Panc1 (cell line): ENCODE results near the gene R3HDM4. TPM values are rescaled to one million over a fixed set of nuclear protein-coding genes. Genes with fewer than 3 reads are reported as not detected.

ENCODE experiments used
- ATAC-seq: fragments of 200-7000 bp; cut with Tn5 transposase; 2 replicates; pipeline ENCODE4 v1.9.1; 2020; ENCODE audit warnings: mild to moderate bottlenecking, moderate library complexity
- BruUV-seq: library from RNA; stranded (reverse); fragments of 400-500 nt; replicated peaks from 2 replicates; lab custom pipeline; 2021; lab: Mats Ljungman, UMichigan
- CTCF ChIA-PET: fragments of 300-600 bp; sonication (Branson Sonifier 250); formaldehyde crosslinking; loops from one replicate; lab custom pipeline; 2022; ENCODE audit warnings: antibody characterized with exemption; lab: Charles Lee
- POLR2A ChIA-PET: fragments of 300-600 bp; sonication (Branson Sonifier 250); formaldehyde crosslinking; loops from one replicate; lab custom pipeline; 2022; ENCODE audit warnings: antibody characterized with exemption; lab: Charles Lee
- DNase-seq: peaks from one replicate; pipeline ENCODE4 v3.0.0-alpha.2; 2010; ENCODE audit warnings: low read depth, low spot score
- H3K27ac ChIP-seq: 2 replicates; pipeline ENCODE4 v1.5.1; 2011; ENCODE audit warnings: mild to moderate bottlenecking, low read length, inconsistent platforms
- H3K27me3 ChIP-seq: fragments of 200-500 bp; sonication (Bioruptor generic); 2 replicates; pipeline ENCODE4 v1.6.0; 2014; ENCODE audit warnings: low read length, inconsistent platforms; ENCODE audit not compliant: control insufficient read depth, insufficient read depth
- H3K36me3 ChIP-seq: fragments of 200-500 bp; sonication (Bioruptor generic); 2 replicates; pipeline ENCODE4 v1.5.1; 2014; ENCODE audit warnings: inconsistent platforms, mild to moderate bottlenecking, low read length, moderate library complexity; ENCODE audit not compliant: control insufficient read depth, insufficient read depth
- H3K4me1 ChIP-seq: 2 replicates; pipeline ENCODE4 v1.5.1; 2011; ENCODE audit warnings: inconsistent platforms, mild to moderate bottlenecking, low read length, moderate library complexity; ENCODE audit not compliant: control insufficient read depth, insufficient read depth
- H3K4me3 ChIP-seq, 2 experiments: 2 replicates each; pipeline ENCODE4 v1.5.1; 2011 to 2012; ENCODE audit warnings: low read depth in 2 of 2, low read length in 2 of 2, mild to moderate bottlenecking in 2 of 2, inconsistent platforms in 1 of 2, moderate library complexity in 1 of 2
- H3K9me3 ChIP-seq: fragments of 200-500 bp; sonication (Bioruptor generic); 2 replicates; pipeline ENCODE4 v1.5.1; 2014; ENCODE audit warnings: low read depth, mild to moderate bottlenecking, inconsistent platforms, low read length, moderate library complexity; ENCODE audit not compliant: control insufficient read depth, insufficient read depth
- CTCF ChIP-seq: fragments of 450-650 bp; IDR thresholded peaks from 2 replicates; pipeline ENCODE4 v1.5.1; 2017; ENCODE audit warnings: mild to moderate bottlenecking
- POLR2AphosphoS5 ChIP-seq: IDR thresholded peaks from 2 replicates; pipeline ENCODE4 v1.6.1; 2012; ENCODE audit warnings: mild to moderate bottlenecking, low read depth, low read length, moderate library complexity
- SIN3A ChIP-seq: IDR thresholded peaks from 2 replicates; pipeline ENCODE4 v1.6.1; 2012; ENCODE audit warnings: low read depth, mild to moderate bottlenecking, low read length, moderate library complexity, borderline replicate concordance; ENCODE audit not compliant: insufficient read depth
- TCF7L2 ChIP-seq: IDR thresholded peaks from 2 replicates; pipeline ENCODE4 v1.6.1; 2011; ENCODE audit warnings: mild to moderate bottlenecking, low read depth, low read length, inconsistent platforms
- in situ Hi-C: cut with HindIII; loops from 2 replicates; pipeline ENCODE4 v1.10.0; 2016; ENCODE audit warnings: low sequenced_read_pairs, low pct_unique_long_range_greater_than_20kb
- intact Hi-C: fragments of 100-400 bp; cut with micrococcal nuclease; formaldehyde crosslinking; loops from one replicate; pipeline ENCODE4 v1.10.0; 2022; ENCODE audit not compliant: unreplicated experiment
- total RNA-seq: library from RNA; stranded (reverse); gene quantifications from one replicate; pipeline ENCODE4 v1.2.1, GENCODE V29; 2021; ENCODE audit not compliant: unreplicated experiment
- TF ChIP-seq, protein P1 (sequence below), 2 experiments: IDR thresholded peaks; 2 replicates each; pipeline ENCODE4 v1.6.1; 2011 to 2012; ENCODE audit warnings: low read depth in 2 of 2, control low read depth in 1 of 2, low read length in 1 of 2, mild to moderate bottlenecking in 1 of 2, moderate library complexity in 1 of 2; ENCODE audit not compliant: insufficient read depth in 1 of 2

Gene R3HDM4
- total RNA-seq, 1 experiment from 2014 or later = 43.5 TPM

- intact Hi-C loops (no loop called here), in situ Hi-C loops (no loop called here)
- no peak for TF ChIP-seq SIN3A
- no peak for TF ChIP-seq POLR2AphosphoS5
- no peak for TF ChIP-seq CTCF
- TF ChIP-seq, protein P1, sequence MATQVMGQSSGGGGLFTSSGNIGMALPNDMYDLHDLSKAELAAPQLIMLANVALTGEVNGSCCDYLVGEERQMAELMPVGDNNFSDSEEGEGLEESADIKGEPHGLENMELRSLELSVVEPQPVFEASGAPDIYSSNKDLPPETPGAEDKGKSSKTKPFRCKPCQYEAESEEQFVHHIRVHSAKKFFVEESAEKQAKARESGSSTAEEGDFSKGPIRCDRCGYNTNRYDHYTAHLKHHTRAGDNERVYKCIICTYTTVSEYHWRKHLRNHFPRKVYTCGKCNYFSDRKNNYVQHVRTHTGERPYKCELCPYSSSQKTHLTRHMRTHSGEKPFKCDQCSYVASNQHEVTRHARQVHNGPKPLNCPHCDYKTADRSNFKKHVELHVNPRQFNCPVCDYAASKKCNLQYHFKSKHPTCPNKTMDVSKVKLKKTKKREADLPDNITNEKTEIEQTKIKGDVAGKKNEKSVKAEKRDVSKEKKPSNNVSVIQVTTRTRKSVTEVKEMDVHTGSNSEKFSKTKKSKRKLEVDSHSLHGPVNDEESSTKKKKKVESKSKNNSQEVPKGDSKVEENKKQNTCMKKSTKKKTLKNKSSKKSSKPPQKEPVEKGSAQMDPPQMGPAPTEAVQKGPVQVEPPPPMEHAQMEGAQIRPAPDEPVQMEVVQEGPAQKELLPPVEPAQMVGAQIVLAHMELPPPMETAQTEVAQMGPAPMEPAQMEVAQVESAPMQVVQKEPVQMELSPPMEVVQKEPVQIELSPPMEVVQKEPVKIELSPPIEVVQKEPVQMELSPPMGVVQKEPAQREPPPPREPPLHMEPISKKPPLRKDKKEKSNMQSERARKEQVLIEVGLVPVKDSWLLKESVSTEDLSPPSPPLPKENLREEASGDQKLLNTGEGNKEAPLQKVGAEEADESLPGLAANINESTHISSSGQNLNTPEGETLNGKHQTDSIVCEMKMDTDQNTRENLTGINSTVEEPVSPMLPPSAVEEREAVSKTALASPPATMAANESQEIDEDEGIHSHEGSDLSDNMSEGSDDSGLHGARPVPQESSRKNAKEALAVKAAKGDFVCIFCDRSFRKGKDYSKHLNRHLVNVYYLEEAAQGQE (IDR thresholded peaks at IDR 0.05; ENCODE audit: insufficient read depth in 1 of 2, low read depth in 2 of 2, low read length in 1 of 2) = no peak
- no peak for TF ChIP-seq TCF7L2
- H3K27ac ChIP-seq = no peak overlapping the region
- no peak for ATAC-seq
- H3K36me3 ChIP-seq = no peaks in the 10 kb centered on the region
- H3K4me1 ChIP-seq = peaks cover 15% of the 10 kb centered on the region
- DNase-seq = no peak
- no peaks in the 10 kb centered on the region for H3K27me3 ChIP-seq
- no TSS peak for BruUV-seq
- ChIA-PET POLR2A (no interaction called here), CTCF (no interaction called here)
- H3K9me3 ChIP-seq = no peaks in the 10 kb centered on the region
- no peak overlapping the region for H3K4me3 ChIP-seq
Observed at GRCh38 chr19:960601-960938, 47.6 kb upstream of the R3HDM4 start.

- no peaks in the 10 kb centered on the region for H3K27me3 ChIP-seq
- BruUV-seq = no TSS peak
- H3K27ac ChIP-seq = no peak overlapping the region
- ATAC-seq = no peak
- H3K4me3 ChIP-seq = no peak overlapping the region
- no peak for TF ChIP-seq TCF7L2
- no peak for TF ChIP-seq SIN3A
- TF ChIP-seq, protein P1 (IDR thresholded peaks at IDR 0.05; ENCODE audit: insufficient read depth in 1 of 2, low read depth in 2 of 2, low read length in 1 of 2) = no peak
- no peak for TF ChIP-seq POLR2AphosphoS5
- no peak for TF ChIP-seq CTCF
- DNase-seq = no peak
- ChIA-PET POLR2A (no interaction called here), CTCF (interaction anchor here (0.6 kb wide), 1 partner anchor 190 kb away, joined by 3 read pairs; no protein-coding TSS in a partner anchor)
- H3K4me1 ChIP-seq = peaks cover 18% of the 10 kb centered on the region
- H3K9me3 ChIP-seq = no peaks in the 10 kb centered on the region
- intact Hi-C loops (no loop called here), in situ Hi-C loops (no loop called here)
- H3K36me3 ChIP-seq = no peaks in the 10 kb centered on the region
Observed at GRCh38 chr19:960020-960419, 47.0 kb upstream of the R3HDM4 start.
